ENCODE data around the gene CPB1.

CPB1 gene

GRCh38 chr3:148878095-148878494 is 50.5 kb downstream of the CPB1 start:
- no peaks in the 10 kb centered on the region for H3K9me3 ChIP-seq (ENCODE audit: control insufficient read depth in 2 of 2, low read length in 2 of 2)
- H3K27ac ChIP-seq (ENCODE audit: low read depth in 2 of 2, low read length in 2 of 2): no peak overlapping the region
- H3K36me3 ChIP-seq (ENCODE audit: control insufficient read depth in 2 of 2, insufficient read depth in 2 of 2, low read length in 2 of 2): no peaks in the 10 kb centered on the region
- H3K4me3 ChIP-seq (ENCODE audit: low read length in 2 of 2): no peak overlapping the region
- no peaks in the 10 kb centered on the region for H3K4me1 ChIP-seq (ENCODE audit: control insufficient read depth in 2 of 2, insufficient read depth in 2 of 2, low read length in 2 of 2)
- no peak overlapping the region for H3K9ac ChIP-seq (ENCODE audit: low read depth in 1 of 2, low read length in 2 of 2)
- no peaks in the 10 kb centered on the region for H3K27me3 ChIP-seq (ENCODE audit: control insufficient read depth in 2 of 2, insufficient read depth in 2 of 2, low read length in 2 of 2)

- Histone ChIP-seq H3K36me3 (ENCODE audit: control insufficient read depth in 2 of 2, insufficient read depth in 2 of 2, low read length in 2 of 2) (no peaks in the 10 kb centered on the region), H3K9me3 (ENCODE audit: control insufficient read depth in 2 of 2, low read length in 2 of 2) (no peaks in the 10 kb centered on the region), H3K27ac (ENCODE audit: low read depth in 2 of 2, low read length in 2 of 2) (no peak overlapping the region), H3K4me1 (ENCODE audit: control insufficient read depth in 2 of 2, insufficient read depth in 2 of 2, low read length in 2 of 2) (no peaks in the 10 kb centered on the region), H3K4me3 (ENCODE audit: low read length in 2 of 2) (no peak overlapping the region), H3K9ac (ENCODE audit: low read depth in 1 of 2, low read length in 2 of 2) (no peak overlapping the region), H3K27me3 (ENCODE audit: control insufficient read depth in 2 of 2, insufficient read depth in 2 of 2, low read length in 2 of 2) (no peaks in the 10 kb centered on the region)
These were observed 51.6 kb downstream of the CPB1 start for GRCh38 chr3:148879256-148879655.

GRCh38 chr3:148880681-148881080 is 53.1 kb downstream of the CPB1 start:
- Histone ChIP-seq H3K4me1 (ENCODE audit: control insufficient read depth in 2 of 2, insufficient read depth in 2 of 2, low read length in 2 of 2) (no peaks in the 10 kb centered on the region), H3K4me3 (ENCODE audit: low read length in 2 of 2) (no peak overlapping the region), H3K27ac (ENCODE audit: low read depth in 2 of 2, low read length in 2 of 2) (no peak overlapping the region), H3K9ac (ENCODE audit: low read depth in 1 of 2, low read length in 2 of 2) (no peak overlapping the region), H3K36me3 (ENCODE audit: control insufficient read depth in 2 of 2, insufficient read depth in 2 of 2, low read length in 2 of 2) (no peaks in the 10 kb centered on the region), H3K27me3 (ENCODE audit: control insufficient read depth in 2 of 2, insufficient read depth in 2 of 2, low read length in 2 of 2) (no peaks in the 10 kb centered on the region), H3K9me3 (ENCODE audit: control insufficient read depth in 2 of 2, low read length in 2 of 2) (no peaks in the 10 kb centered on the region)

GRCh38 chr3:148881286-148881685 is 53.7 kb downstream of the CPB1 start:
- no peaks in the 10 kb centered on the region for H3K36me3 ChIP-seq (ENCODE audit: control insufficient read depth in 2 of 2, insufficient read depth in 2 of 2, low read length in 2 of 2)
- no peaks in the 10 kb centered on the region for H3K4me1 ChIP-seq (ENCODE audit: control insufficient read depth in 2 of 2, insufficient read depth in 2 of 2, low read length in 2 of 2)
- no peaks in the 10 kb centered on the region for H3K9me3 ChIP-seq (ENCODE audit: control insufficient read depth in 2 of 2, low read length in 2 of 2)
- no peaks in the 10 kb centered on the region for H3K27me3 ChIP-seq (ENCODE audit: control insufficient read depth in 2 of 2, insufficient read depth in 2 of 2, low read length in 2 of 2)
- no peak overlapping the region for H3K27ac ChIP-seq (ENCODE audit: low read depth in 2 of 2, low read length in 2 of 2)
- H3K9ac ChIP-seq (ENCODE audit: low read depth in 1 of 2, low read length in 2 of 2): no peak overlapping the region
- H3K4me3 ChIP-seq (ENCODE audit: low read length in 2 of 2): no peak overlapping the region

GRCh38 chr3:148882288-148882687 is 54.7 kb downstream of the CPB1 start:
- no peak overlapping the region for H3K9ac ChIP-seq (ENCODE audit: low read depth in 1 of 2, low read length in 2 of 2)

GRCh38 chr3:148883163-148883562 is 55.6 kb downstream of the CPB1 start:
- Histone ChIP-seq H3K4me3 (ENCODE audit: low read length in 2 of 2) (no peak overlapping the region), H3K4me1 (ENCODE audit: control insufficient read depth in 2 of 2, insufficient read depth in 2 of 2, low read length in 2 of 2) (no peaks in the 10 kb centered on the region), H3K27me3 (ENCODE audit: control insufficient read depth in 2 of 2, insufficient read depth in 2 of 2, low read length in 2 of 2) (no peaks in the 10 kb centered on the region), H3K9me3 (ENCODE audit: control insufficient read depth in 2 of 2, low read length in 2 of 2) (no peaks in the 10 kb centered on the region), H3K36me3 (ENCODE audit: control insufficient read depth in 2 of 2, insufficient read depth in 2 of 2, low read length in 2 of 2) (no peaks in the 10 kb centered on the region), H3K27ac (ENCODE audit: low read depth in 2 of 2, low read length in 2 of 2) (no peak overlapping the region), H3K9ac (ENCODE audit: low read depth in 1 of 2, low read length in 2 of 2) (no peak overlapping the region)

More at GRCh38 chr3:148882288-148882687, 54.7 kb downstream of the CPB1 start:
- no peaks in the 10 kb centered on the region for H3K27me3 ChIP-seq (ENCODE audit: control insufficient read depth in 2 of 2, insufficient read depth in 2 of 2, low read length in 2 of 2)
- no peak overlapping the region for H3K27ac ChIP-seq (ENCODE audit: low read depth in 2 of 2, low read length in 2 of 2)
- no peaks in the 10 kb centered on the region for H3K36me3 ChIP-seq (ENCODE audit: control insufficient read depth in 2 of 2, insufficient read depth in 2 of 2, low read length in 2 of 2)
- no peaks in the 10 kb centered on the region for H3K4me1 ChIP-seq (ENCODE audit: control insufficient read depth in 2 of 2, insufficient read depth in 2 of 2, low read length in 2 of 2)
- no peak overlapping the region for H3K4me3 ChIP-seq (ENCODE audit: low read length in 2 of 2)
- H3K9me3 ChIP-seq (ENCODE audit: control insufficient read depth in 2 of 2, low read length in 2 of 2): no peaks in the 10 kb centered on the region

GRCh38 chr3:148884261-148884660 is 56.6 kb downstream of the CPB1 start:
- no peak overlapping the region for H3K4me3 ChIP-seq (ENCODE audit: low read length in 2 of 2)
- no peaks in the 10 kb centered on the region for H3K4me1 ChIP-seq (ENCODE audit: control insufficient read depth in 2 of 2, insufficient read depth in 2 of 2, low read length in 2 of 2)
- no peaks in the 10 kb centered on the region for H3K27me3 ChIP-seq (ENCODE audit: control insufficient read depth in 2 of 2, insufficient read depth in 2 of 2, low read length in 2 of 2)
- no peak overlapping the region for H3K9ac ChIP-seq (ENCODE audit: low read depth in 1 of 2, low read length in 2 of 2)
- no peak overlapping the region for H3K27ac ChIP-seq (ENCODE audit: low read depth in 2 of 2, low read length in 2 of 2)
- no peaks in the 10 kb centered on the region for H3K36me3 ChIP-seq (ENCODE audit: control insufficient read depth in 2 of 2, insufficient read depth in 2 of 2, low read length in 2 of 2)
- no peaks in the 10 kb centered on the region for H3K9me3 ChIP-seq (ENCODE audit: control insufficient read depth in 2 of 2, low read length in 2 of 2)

GRCh38 chr3:148889828-148890227 is 62.2 kb downstream of the CPB1 start:
- Histone ChIP-seq H3K4me1 (ENCODE audit: control insufficient read depth in 2 of 2, insufficient read depth in 2 of 2, low read length in 2 of 2) (no peaks in the 10 kb centered on the region), H3K36me3 (ENCODE audit: control insufficient read depth in 2 of 2, insufficient read depth in 2 of 2, low read length in 2 of 2) (no peaks in the 10 kb centered on the region), H3K9ac (ENCODE audit: low read depth in 1 of 2, low read length in 2 of 2) (no peak overlapping the region), H3K27me3 (ENCODE audit: control insufficient read depth in 2 of 2, insufficient read depth in 2 of 2, low read length in 2 of 2) (no peaks in the 10 kb centered on the region), H3K27ac (ENCODE audit: low read depth in 2 of 2, low read length in 2 of 2) (no peak overlapping the region), H3K4me3 (ENCODE audit: low read length in 2 of 2) (no peak overlapping the region), H3K9me3 (ENCODE audit: control insufficient read depth in 2 of 2, low read length in 2 of 2) (no peaks in the 10 kb centered on the region)

GRCh38 chr3:148896062-148896461 is 68.5 kb downstream of the CPB1 start:
- Histone ChIP-seq H3K9me3 (ENCODE audit: control insufficient read depth in 2 of 2, low read length in 2 of 2) (no peaks in the 10 kb centered on the region), H3K27ac (ENCODE audit: low read depth in 2 of 2, low read length in 2 of 2) (no peak overlapping the region), H3K4me3 (ENCODE audit: low read length in 2 of 2) (no peak overlapping the region), H3K36me3 (ENCODE audit: control insufficient read depth in 2 of 2, insufficient read depth in 2 of 2, low read length in 2 of 2) (no peaks in the 10 kb centered on the region), H3K27me3 (ENCODE audit: control insufficient read depth in 2 of 2, insufficient read depth in 2 of 2, low read length in 2 of 2) (no peaks in the 10 kb centered on the region), H3K4me1 (ENCODE audit: control insufficient read depth in 2 of 2, insufficient read depth in 2 of 2, low read length in 2 of 2) (no peaks in the 10 kb centered on the region), H3K9ac (ENCODE audit: low read depth in 1 of 2, low read length in 2 of 2) (no peak overlapping the region)

GRCh38 chr3:148901987-148902791 is 74.6 kb downstream of the CPB1 start:
- Histone ChIP-seq H3K9me3 (ENCODE audit: control insufficient read depth in 2 of 2, low read length in 2 of 2) (no peaks in the 10 kb centered on the region), H3K4me1 (ENCODE audit: control insufficient read depth in 2 of 2, insufficient read depth in 2 of 2, low read length in 2 of 2) (no peaks in the 10 kb centered on the region), H3K27ac (ENCODE audit: low read depth in 2 of 2, low read length in 2 of 2) (no peak overlapping the region), H3K27me3 (ENCODE audit: control insufficient read depth in 2 of 2, insufficient read depth in 2 of 2, low read length in 2 of 2) (no peaks in the 10 kb centered on the region), H3K36me3 (ENCODE audit: control insufficient read depth in 2 of 2, insufficient read depth in 2 of 2, low read length in 2 of 2) (no peaks in the 10 kb centered on the region), H3K9ac (ENCODE audit: low read depth in 1 of 2, low read length in 2 of 2) (no peak overlapping the region), H3K4me3 (ENCODE audit: low read length in 2 of 2) (no peak overlapping the region)
